Naive thymus-derived CD4-positive, alpha-beta T cell (primary cell): ENCODE results near the gene RPL32. TPM values are rescaled to one million over a fixed set of nuclear protein-coding genes. Genes with fewer than 3 reads are reported as not detected.
"Not testable (repeated sequence)": the region's sequence is repeated elsewhere in the genome, so short reads cannot be mapped to it uniquely, and the experiment has no call there.

Source experiments
- ATAC-seq: fragments of 150-1000 bp; cut with Tn5 transposase; 2 replicates; pipeline ENCODE4 v1.10.0; 2021; ENCODE audit warnings: mild to moderate bottlenecking, moderate library complexity
- CTCF ChIA-PET: fragments of 350-600 bp; sonication (Branson Sonifier 250); formaldehyde crosslinking; loops from one replicate; lab custom pipeline; 2021; ENCODE audit warnings: antibody characterized with exemption; lab: Charles Lee
- POLR2A ChIA-PET: fragments of 350-600 bp; sonication (Branson Sonifier 250); formaldehyde crosslinking; loops from one replicate; lab custom pipeline; 2021; ENCODE audit warnings: antibody characterized with exemption, inconsistent platforms; lab: Charles Lee
- DNase-seq, 9 donors: peaks; one replicate each; pipeline versions ENCODE4 v3.0.0 to v3.0.0-alpha.2; 2020 to 2022; ENCODE audit warnings: mixed read lengths in 1 of 9
- H3K27ac ChIP-seq: one replicate; pipeline ENCODE4 v1.7.0; 2013; ENCODE audit warnings: mild to moderate bottlenecking, low read depth, low read length, moderate library complexity
- H3K27me3 ChIP-seq, 2 donors: one replicate each; pipeline ENCODE4 v1.7.0; 2013; ENCODE audit warnings: low read length in 2 of 2, mild to moderate bottlenecking in 2 of 2, moderate library complexity in 2 of 2; ENCODE audit not compliant: control insufficient read depth in 2 of 2, insufficient read depth in 2 of 2
- H3K36me3 ChIP-seq, 3 experiments: 1 replicate in 2 of 3; 2 replicates in 1 of 3; pipeline ENCODE4 v1.7.0; 2013; ENCODE audit warnings: low read length in 3 of 3, mild to moderate bottlenecking in 3 of 3, moderate library complexity in 1 of 3; ENCODE audit not compliant: insufficient read depth in 3 of 3, control insufficient read depth in 2 of 3
- H3K4me1 ChIP-seq, 2 donors: one replicate each; pipeline ENCODE4 v1.7.0; 2013; ENCODE audit warnings: low read length in 2 of 2, mild to moderate bottlenecking in 2 of 2, moderate library complexity in 1 of 2; ENCODE audit not compliant: control insufficient read depth in 2 of 2, insufficient read depth in 2 of 2
- H3K4me3 ChIP-seq: 2 replicates; pipeline ENCODE4 v1.7.0; 2013; ENCODE audit warnings: mild to moderate bottlenecking, low read length
- H3K9me3 ChIP-seq, 3 experiments: 1 replicate in 2 of 3; 2 replicates in 1 of 3; pipeline ENCODE4 v1.7.0; 2013; ENCODE audit warnings: low read length in 3 of 3; ENCODE audit not compliant: control insufficient read depth in 2 of 3
- H3K27ac Mint-ChIP-seq, 9 donors: one replicate each; pipeline ENCODE4 v1.8.0; 2020 to 2022; ENCODE audit warnings: mixed read lengths in 9 of 9, mild to moderate bottlenecking in 8 of 9, moderate library complexity in 5 of 9, inconsistent platforms in 2 of 9
- H3K27me3 Mint-ChIP-seq, 5 donors: one replicate each; pipeline ENCODE4 v1.8.0; 2021 to 2022; ENCODE audit warnings: mixed read lengths in 5 of 5, mild to moderate bottlenecking in 1 of 5
- H3K36me3 Mint-ChIP-seq, 5 donors: one replicate each; pipeline ENCODE4 v1.8.0; 2020 to 2022; ENCODE audit warnings: mixed read lengths in 5 of 5, mild to moderate bottlenecking in 3 of 5, inconsistent platforms in 1 of 5
- H3K4me1 Mint-ChIP-seq, 7 donors: one replicate each; pipeline ENCODE4 v1.8.0; 2020 to 2022; ENCODE audit warnings: mixed read lengths in 7 of 7, mild to moderate bottlenecking in 3 of 7, inconsistent platforms in 1 of 7
- H3K4me3 Mint-ChIP-seq, 10 donors: one replicate each; pipeline ENCODE4 v1.8.0; 2020 to 2022; ENCODE audit warnings: mild to moderate bottlenecking in 10 of 10, mixed read lengths in 10 of 10, moderate library complexity in 6 of 10, inconsistent platforms in 2 of 10
- H3K9me3 Mint-ChIP-seq, 11 donors: one replicate each; pipeline ENCODE4 v1.8.0; 2020 to 2022; ENCODE audit warnings: mixed read lengths in 11 of 11, mild to moderate bottlenecking in 4 of 11, inconsistent platforms in 1 of 11, moderate library complexity in 1 of 11
- intact Hi-C, 2 donors: fragments of 100-400 bp; cut with micrococcal nuclease; formaldehyde crosslinking; loops; one replicate each; pipeline ENCODE4 v1.15.1; 2023
- polyA plus RNA-seq, 2 donors: library from polyadenylated mRNA; unstranded; fragments of 300-500 nt; fragmentation: Illumina TruSeq; gene quantifications; one replicate each; pipeline ENCODE4 v1.2.3, GENCODE V29; 2021
- total RNA-seq, 6 experiments: library from RNA in 5 of 6; stranded (reverse) in 5 of 6; gene quantifications; 1 replicate in 5 of 6; 2 replicates in 1 of 6; pipeline ENCODE4 v1.2.3 and lab custom pipeline; 2021 to 2026

The RPL32 gene
- total and polyA plus RNA-seq, 7 experiments from 2014 or later: 1,890 to 4,471 (median 4,246) TPM

GRCh38 chr3:12841970-12842328 is 584 bp upstream of the RPL32 start:
- Mint-ChIP-seq H3K27me3 (no peaks in the 10 kb centered on the region), H3K9me3 (peaks cover 0 to 1% (median 0%) of the 10 kb centered on the region in 11 donors), H3K27ac (peak overlapping the region; percentile 98 to 100 (median 100)), H3K4me3 (peak overlapping the region; percentile 92 to 97 (median 96)), H3K36me3 (peaks cover 0 to 34% (median 21%) of the 10 kb centered on the region in 5 donors), H3K4me1 (peaks cover 27 to 52% (median 43%) of the 10 kb centered on the region in 7 donors)
- Histone ChIP-seq H3K27me3 (no peaks in the 10 kb centered on the region), H3K4me3 (peak overlapping the region; percentile 90), H3K36me3 (peaks cover 2 to 34% (median 20%) of the 10 kb centered on the region in 3 experiments), H3K27ac (peak overlapping the region; percentile 92), H3K4me1 (peaks cover 16 to 27% of the 10 kb centered on the region in 2 donors), H3K9me3 (no peaks in the 10 kb centered on the region)
- DNase-seq (no peak), ATAC-seq (no peak)
- POLR2A ChIA-PET: interaction anchor here (0.6 to 3.0 kb wide), 18 partner anchors 10 to 1810 kb away, joined by 3 to 30 read pairs (median 4); partner anchors contain the start of genes CAND2, CCDC174, HDAC11 and RAF1
- CTCF ChIA-PET: interaction anchor here (0.6 to 2.8 kb wide), 10 partner anchors 10 to 136 kb away, joined by 3 to 16 read pairs (median 4); partner anchors contain the start of gene CAND2
- intact Hi-C loops: loop anchor here (1.0 to 10.0 kb wide), 15 partner anchors 26 to 1590 kb away; partner anchors contain the start of genes RAF1 (in 2 of the 2), TSEN2 (in 2 of the 2), CAND2 (in 1 of the 2) and HDAC11 (in 1 of the 2)

- peaks cover 16 to 28% of the 10 kb centered on the region in 2 donors for H3K4me1 ChIP-seq
- peak overlapping the region; percentile 90 for H3K4me3 ChIP-seq
- CTCF ChIA-PET: interaction anchor here (0.7 to 2.8 kb wide), 3 partner anchors 10 to 44 kb away, joined by 3 to 16 read pairs (median 10); partner anchors contain the start of gene CAND2
- H3K27me3 ChIP-seq: no peaks in the 10 kb centered on the region
- H3K27ac ChIP-seq: peak overlapping the region; percentile 92
- no peaks in the 10 kb centered on the region for H3K27me3 Mint-ChIP-seq
- peak overlapping the region; percentile 92 to 97 (median 96) for H3K4me3 Mint-ChIP-seq
- peak; percentile 40 for ATAC-seq
- intact Hi-C loops: loop anchor here (1.0 to 10.0 kb wide), 15 partner anchors 28 to 1592 kb away; partner anchors contain the start of genes RAF1 (in 2 of the 2), TSEN2 (in 2 of the 2), CAND2 (in 1 of the 2) and HDAC11 (in 1 of the 2)
- peaks cover 11 to 47% (median 28%) of the 10 kb centered on the region in 3 experiments for H3K36me3 ChIP-seq
- no peaks in the 10 kb centered on the region for H3K9me3 ChIP-seq
- H3K36me3 Mint-ChIP-seq: peaks cover 0 to 36% (median 25%) of the 10 kb centered on the region in 5 donors
- peaks cover 31 to 54% (median 47%) of the 10 kb centered on the region in 7 donors for H3K4me1 Mint-ChIP-seq
- DNase-seq: no peak
- POLR2A ChIA-PET: interaction anchor here (0.6 to 3.0 kb wide), 17 partner anchors 9 to 1811 kb away, joined by 3 to 30 read pairs (median 4); partner anchors contain the start of genes CAND2, CCDC174, HDAC11 and LSM3
- H3K27ac Mint-ChIP-seq: peak overlapping the region; percentile 98 to 100 (median 100)
- peaks cover 0 to 1% (median 0%) of the 10 kb centered on the region in 11 donors for H3K9me3 Mint-ChIP-seq
Measured at GRCh38 chr3:12840591-12841148, 695 bp downstream of the RPL32 start.

- DNase-seq: not testable (repeated sequence)
Measured at GRCh38 chr3:12840148-12840547, 1.2 kb downstream of the RPL32 start.

GRCh38 chr3:12839156-12839946 is 2.0 kb downstream of the RPL32 start:
- H3K27me3 Mint-ChIP-seq: no peaks in the 10 kb centered on the region
- Histone ChIP-seq H3K36me3 (peaks cover 11 to 60% (median 36%) of the 10 kb centered on the region in 3 experiments), H3K9me3 (no peaks in the 10 kb centered on the region), H3K4me1 (peaks cover 16 to 28% of the 10 kb centered on the region in 2 donors), H3K27ac (peak overlapping the region; percentile 92), H3K27me3 (no peaks in the 10 kb centered on the region), H3K4me3 (no peak overlapping the region)
- peak overlapping the region; percentile 70 to 100 (median 99) for H3K27ac Mint-ChIP-seq
- peak overlapping the region; percentile 92 to 97 (median 96) for H3K4me3 Mint-ChIP-seq
- ChIA-PET CTCF (no interaction called here), POLR2A (interaction anchor here (2.6 kb wide), 1 partner anchor 1813 kb away, joined by 10 read pairs; the partner anchor contains the start of gene CCDC174)
- H3K9me3 Mint-ChIP-seq: no peaks in the 10 kb centered on the region
- DNase-seq (no peak), ATAC-seq (no peak)
- peaks cover 0 to 36% (median 25%) of the 10 kb centered on the region in 5 donors for H3K36me3 Mint-ChIP-seq
- H3K4me1 Mint-ChIP-seq: peaks cover 31 to 54% (median 47%) of the 10 kb centered on the region in 7 donors
- intact Hi-C loops: loop anchor here in 1 of 2 donors (1.0 kb wide), 1 partner anchor 282 kb away; the partner anchor contains the start of gene MKRN2

More at GRCh38 chr3:12840148-12840547, 1.2 kb downstream of the RPL32 start:
- H3K4me1 ChIP-seq: peaks cover 16 to 28% of the 10 kb centered on the region in 2 donors
- Mint-ChIP-seq H3K36me3 (peaks cover 0 to 36% (median 25%) of the 10 kb centered on the region in 5 donors), H3K27ac (peak overlapping the region; percentile 98 to 100 (median 100)), H3K4me3 (peak overlapping the region; percentile 92 to 97 (median 96)), H3K4me1 (peaks cover 31 to 54% (median 47%) of the 10 kb centered on the region in 7 donors)
- not testable (repeated sequence) for ATAC-seq, H3K27me3 Mint-ChIP-seq, H3K9me3 ChIP-seq, H3K27me3 ChIP-seq, H3K9me3 Mint-ChIP-seq
- ChIA-PET POLR2A (interaction anchor here (0.6 to 3.0 kb wide), 8 partner anchors 8 to 1812 kb away, joined by 3 to 30 read pairs (median 9); partner anchors contain the start of genes CAND2 and CCDC174), CTCF (interaction anchor here (2.7 kb wide), 1 partner anchor 30 kb away, joined by 16 read pairs; no protein-coding TSS in a partner anchor)
- peaks cover 11 to 52% (median 34%) of the 10 kb centered on the region in 3 experiments for H3K36me3 ChIP-seq
- peak overlapping the region; percentile 90 for H3K4me3 ChIP-seq
- peak overlapping the region; percentile 92 for H3K27ac ChIP-seq
- intact Hi-C loops: loop anchor here (2.0 to 10.0 kb wide), 3 partner anchors 43 to 1339 kb away; partner anchors contain the start of genes CAND2 (in 1 of the 2), LSM3 (in 1 of the 2) and XPC (in 1 of the 2)

GRCh38 chr3:12838179-12838965 is 3.0 kb downstream of the RPL32 start:
- no peaks in the 10 kb centered on the region for H3K27me3 ChIP-seq
- H3K4me3 ChIP-seq: no peak overlapping the region
- peaks cover 11 to 69% (median 36%) of the 10 kb centered on the region in 3 experiments for H3K36me3 ChIP-seq
- H3K4me3 Mint-ChIP-seq: peak overlapping the region in 9 of 10 donors; percentile 11 to 96 (median 63)
- no peaks in the 10 kb centered on the region for H3K9me3 ChIP-seq
- H3K36me3 Mint-ChIP-seq: peaks cover 0 to 39% (median 25%) of the 10 kb centered on the region in 5 donors
- no peak for ATAC-seq
- peaks cover 31 to 54% (median 47%) of the 10 kb centered on the region in 7 donors for H3K4me1 Mint-ChIP-seq
- peak overlapping the region in 6 of 9 donors; percentile 49 to 100 (median 96) for H3K27ac Mint-ChIP-seq
- CTCF ChIA-PET: no interaction called here
- intact Hi-C loops: no loop called here
- POLR2A ChIA-PET: interaction anchor here (1.4 kb wide), 1 partner anchor 29 kb away, joined by 4 read pairs; no protein-coding TSS in a partner anchor
- no peak for DNase-seq
- H3K9me3 Mint-ChIP-seq: no peaks in the 10 kb centered on the region
- no peaks in the 10 kb centered on the region for H3K27me3 Mint-ChIP-seq
- H3K4me1 ChIP-seq: peaks cover 16 to 28% of the 10 kb centered on the region in 2 donors
- peak overlapping the region; percentile 30 for H3K27ac ChIP-seq
